KOPT-K1 (cell line): Measurements from ENCODE around the gene GP1BB.

Source experiments
- H3K27ac ChIP-seq: fragments of 200-600 bp; sonication (generic); 2 replicates; pipeline ENCODE4 v1.5.1; 2016; ENCODE audit warnings: antibody characterized with exemption, mild to moderate bottlenecking, low read depth, low read length; ENCODE audit not compliant: poor library complexity, severe bottlenecking
- H3K36me3 ChIP-seq: fragments of 200-600 bp; sonication (generic); 2 replicates; pipeline ENCODE4 v1.5.1; 2017; ENCODE audit warnings: antibody characterized with exemption, mild to moderate bottlenecking, low read length, moderate library complexity; ENCODE audit not compliant: insufficient read depth
- H3K9me3 ChIP-seq: fragments of 200-600 bp; sonication (generic); 2 replicates; pipeline ENCODE4 v1.5.1; 2017; ENCODE audit warnings: antibody characterized with exemption, low read length, mild to moderate bottlenecking; ENCODE audit not compliant: insufficient read depth, poor library complexity, severe bottlenecking

The GP1BB gene

DNA sequence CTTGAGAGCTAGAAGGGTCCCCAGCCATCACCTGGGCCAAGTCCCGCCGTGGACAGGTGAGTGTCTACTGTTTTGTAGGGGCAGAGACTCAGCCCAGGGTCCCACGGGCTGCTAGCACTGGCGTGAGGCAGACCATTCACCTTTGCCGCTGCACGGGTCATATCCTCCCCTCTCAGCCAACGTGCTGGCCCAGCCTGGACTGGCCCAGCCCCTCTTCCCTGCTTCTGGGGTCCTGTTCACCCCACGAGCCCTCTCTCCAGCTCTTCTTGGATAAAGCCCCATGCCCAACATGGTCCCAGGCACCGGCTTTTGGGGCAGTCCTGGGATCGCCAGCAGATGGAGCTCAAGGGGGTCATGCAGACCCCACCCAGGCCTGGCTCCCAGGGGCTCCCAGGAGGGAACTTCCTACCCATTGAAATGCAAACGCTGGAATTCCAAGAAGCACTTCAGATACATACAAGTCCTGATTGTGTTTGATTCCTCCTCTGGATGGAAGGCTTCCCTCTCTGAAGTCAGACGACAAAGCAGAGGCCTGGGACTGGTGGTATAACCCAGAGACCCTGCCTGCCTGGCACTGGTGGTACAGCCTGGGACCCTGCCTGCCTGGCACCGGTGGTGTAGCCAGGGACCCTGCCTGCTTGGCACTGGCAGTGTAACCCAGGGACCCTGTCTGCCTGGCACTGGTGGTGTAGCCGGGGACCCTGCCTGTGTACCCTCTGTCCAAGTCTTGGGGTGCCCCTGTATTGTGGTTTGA, 18.0 kb upstream of the GP1BB start:
- no peak overlapping the region for H3K27ac ChIP-seq

DNA sequence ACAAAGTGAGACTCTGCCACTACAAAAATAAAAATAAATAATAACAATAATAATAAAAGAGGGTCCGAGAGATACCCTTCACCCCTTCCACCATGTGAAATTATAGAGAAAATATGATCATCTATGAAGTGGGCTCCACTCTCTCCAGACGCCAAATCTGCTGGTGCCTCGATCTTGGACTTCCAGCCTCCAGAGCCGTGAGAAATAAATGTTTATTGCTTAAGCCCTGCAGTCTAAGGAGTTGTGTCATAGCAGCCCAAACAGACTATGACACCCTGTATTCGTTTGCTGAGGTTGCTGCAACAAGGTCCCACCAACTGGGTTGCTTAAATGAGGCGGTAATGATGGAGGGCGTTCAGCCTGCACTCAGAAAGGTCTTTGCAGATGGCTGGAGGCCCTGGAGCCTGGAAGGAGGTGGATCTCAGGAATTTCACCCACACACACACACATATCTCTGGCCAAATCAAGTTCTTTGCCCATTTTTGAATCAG, 16.6 kb upstream of the GP1BB start:
- Histone ChIP-seq H3K27ac (no peak overlapping the region), H3K9me3 (no peaks in the 10 kb centered on the region), H3K36me3 (no peaks in the 10 kb centered on the region)

More for the DNA sequence above, 18.0 kb upstream of the GP1BB start:
- H3K9me3 ChIP-seq = no peaks in the 10 kb centered on the region
- no peaks in the 10 kb centered on the region for H3K36me3 ChIP-seq

DNA sequence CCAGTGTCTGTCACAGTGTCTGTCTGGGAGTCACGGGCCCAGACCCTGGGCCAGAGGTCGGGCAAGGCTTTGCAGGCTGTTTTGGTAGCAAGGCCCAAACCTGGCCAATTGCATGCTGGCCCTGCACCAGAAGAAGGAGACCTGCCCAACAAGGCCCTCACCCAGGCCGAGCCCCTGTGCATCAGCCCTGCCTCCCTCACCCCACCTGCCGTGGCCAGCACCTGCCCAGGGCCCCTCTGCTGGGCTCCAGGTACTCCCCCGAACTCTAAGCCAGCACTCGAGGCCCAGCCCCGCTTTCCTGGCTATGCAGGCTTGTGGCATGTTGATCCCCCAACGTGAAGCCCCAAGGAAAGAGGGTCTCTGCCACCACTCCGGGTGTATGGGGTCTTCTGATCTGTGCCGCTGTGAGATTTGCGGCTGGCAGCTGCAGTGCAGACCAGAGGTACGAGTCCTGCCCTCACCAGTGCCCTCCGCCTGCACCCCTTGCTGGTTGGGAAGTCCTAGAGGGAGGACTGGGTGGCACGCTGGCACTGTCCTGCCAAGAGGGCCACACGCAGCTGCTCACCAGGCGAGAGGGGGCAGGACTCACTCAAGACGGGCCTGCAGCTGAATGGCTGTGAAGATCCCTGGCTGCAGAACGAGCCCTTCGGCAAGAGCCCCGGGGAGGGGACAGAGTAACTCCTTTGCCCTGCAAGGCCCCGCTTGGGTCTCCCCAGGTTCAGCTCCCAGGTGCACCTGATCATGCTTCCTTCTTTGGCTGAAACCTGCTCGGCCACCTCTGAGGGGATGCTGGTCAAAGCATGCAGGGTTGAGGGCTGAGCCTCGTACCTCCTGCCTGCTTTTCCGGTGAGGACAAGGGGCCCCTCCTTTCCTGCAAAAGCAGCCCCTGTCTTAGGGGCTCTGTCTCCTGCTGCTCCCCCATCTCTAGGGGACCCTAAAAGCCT, 15.7 kb upstream of the GP1BB start:
- Histone ChIP-seq H3K36me3 (no peaks in the 10 kb centered on the region), H3K9me3 (no peaks in the 10 kb centered on the region), H3K27ac (no peak overlapping the region)

DNA sequence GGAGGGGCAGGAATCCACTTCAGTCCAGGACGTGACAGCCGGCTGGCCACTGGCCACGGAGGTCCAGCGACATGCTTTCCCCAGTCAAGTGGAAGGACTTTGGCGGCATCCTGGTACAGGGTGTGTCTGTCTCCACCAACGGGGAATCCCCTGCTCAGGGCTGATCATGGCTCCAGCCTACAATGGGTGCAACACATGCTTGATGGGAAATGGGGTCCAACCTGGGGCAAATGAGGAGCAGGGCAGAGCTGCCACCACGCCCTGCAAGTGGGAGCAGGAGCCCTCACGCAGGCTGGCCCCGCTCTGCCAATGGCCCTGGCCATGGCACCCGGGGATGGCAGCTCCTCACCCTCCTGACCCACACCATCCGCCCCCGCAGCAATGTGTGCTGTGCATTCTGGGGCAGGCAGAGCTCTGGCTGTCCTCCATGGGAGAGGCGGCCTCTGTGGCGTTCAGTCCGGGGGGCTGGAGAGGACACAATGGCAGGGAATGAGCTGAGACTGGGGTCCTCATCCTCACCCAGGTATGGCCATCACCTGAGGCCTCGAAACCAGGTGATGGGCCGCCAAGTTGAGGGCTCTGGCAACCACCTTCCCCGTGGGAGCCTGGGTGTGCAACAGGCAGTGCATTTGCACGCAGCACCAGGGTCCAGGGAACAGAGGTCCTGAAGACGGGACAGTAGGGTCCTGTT, 14.9 kb upstream of the GP1BB start:
- Histone ChIP-seq H3K9me3 (no peaks in the 10 kb centered on the region), H3K36me3 (no peaks in the 10 kb centered on the region), H3K27ac (no peak overlapping the region)

DNA sequence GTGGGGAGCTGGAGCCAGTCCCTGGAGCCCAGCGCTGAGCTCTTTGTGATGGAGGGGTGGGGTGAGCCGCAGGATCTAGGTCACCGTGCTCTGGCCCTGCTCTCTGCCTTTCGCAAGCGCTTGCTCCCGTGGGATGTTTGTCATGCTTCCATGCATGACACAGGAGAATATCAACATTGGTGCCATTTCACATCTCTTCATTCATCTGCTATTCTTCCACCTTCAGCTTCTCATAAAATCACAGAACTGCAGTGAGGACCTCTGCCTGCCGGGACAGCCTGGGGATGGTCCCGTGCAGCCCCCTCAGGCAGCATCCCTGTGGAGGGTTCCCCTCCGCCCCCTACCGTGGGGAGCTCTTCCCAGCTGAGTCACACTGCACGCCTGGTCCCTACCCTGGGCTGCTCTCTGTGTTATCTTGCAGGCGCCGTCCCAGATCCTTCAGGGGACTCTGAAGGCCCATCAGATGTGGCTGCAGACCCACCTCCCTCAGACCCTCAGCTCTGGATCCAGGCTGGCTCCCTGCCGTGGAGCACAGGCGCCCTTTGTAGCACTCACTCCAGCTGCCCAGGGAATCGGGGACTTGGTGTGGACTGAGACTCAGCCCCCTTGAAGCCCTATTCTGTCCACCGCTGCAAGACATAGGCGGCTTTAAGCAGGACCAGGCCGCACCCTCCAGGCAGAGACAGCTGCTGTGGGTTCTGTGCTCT, 14.1 kb upstream of the GP1BB start:
- H3K9me3 ChIP-seq = no peaks in the 10 kb centered on the region
- no peaks in the 10 kb centered on the region for H3K36me3 ChIP-seq
- H3K27ac ChIP-seq = no peak overlapping the region

DNA sequence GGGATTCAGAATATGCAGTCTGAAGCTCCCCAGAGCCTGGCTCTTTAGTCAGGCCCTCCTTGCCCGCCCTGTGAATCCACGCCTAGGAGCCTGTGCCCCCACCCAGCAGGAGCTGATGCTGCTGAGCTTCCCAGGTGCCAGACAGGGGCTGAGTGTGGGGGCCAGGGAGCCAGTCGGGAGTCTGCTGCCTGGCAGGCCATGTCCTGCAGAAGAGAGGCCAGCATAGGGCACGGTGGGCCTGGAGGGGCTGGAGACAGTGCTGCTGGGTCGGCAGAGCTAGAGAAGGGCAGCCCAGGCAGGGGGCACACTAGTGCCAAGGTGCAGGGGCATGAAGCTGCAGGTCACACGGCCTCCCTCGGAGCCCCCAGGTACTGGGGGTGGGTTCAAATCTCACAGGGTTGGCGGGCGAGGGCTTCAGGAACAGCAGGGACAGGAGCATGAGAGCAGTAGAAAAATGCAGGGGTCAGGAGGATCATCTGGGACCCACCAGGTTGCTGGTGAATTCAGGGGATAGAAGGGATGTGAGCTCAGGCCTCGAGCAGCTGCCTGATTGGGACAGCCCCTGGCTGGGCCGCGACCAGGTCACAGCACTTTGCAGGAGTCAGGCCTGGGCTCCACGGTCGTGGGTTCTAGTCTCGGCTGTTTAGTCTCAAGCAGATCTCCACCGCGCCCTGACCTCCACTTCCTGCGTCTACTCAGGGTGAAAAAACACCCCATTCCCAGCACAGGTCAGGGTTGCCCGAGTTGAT, 13.1 kb upstream of the GP1BB start:
- Histone ChIP-seq H3K9me3 (no peaks in the 10 kb centered on the region), H3K27ac (no peak overlapping the region), H3K36me3 (no peaks in the 10 kb centered on the region)

DNA sequence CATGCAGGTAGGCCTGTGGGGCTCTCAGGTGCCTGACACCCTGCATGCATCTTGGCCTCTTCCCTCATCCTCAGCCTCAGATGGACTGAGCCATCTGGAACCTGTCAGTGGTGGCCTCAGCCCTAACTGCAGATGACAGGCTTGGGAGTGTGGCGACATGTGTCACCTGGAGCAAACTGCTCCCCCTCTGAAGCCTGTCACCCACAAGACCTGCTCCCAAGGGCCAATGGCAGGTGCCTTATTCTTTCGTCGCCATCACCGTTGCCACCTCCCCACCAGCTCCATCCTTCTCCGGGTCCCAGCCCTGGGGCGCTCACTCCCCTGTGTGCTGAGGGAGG, 12.6 kb upstream of the GP1BB start:
- H3K9me3 ChIP-seq = no peaks in the 10 kb centered on the region
- no peak overlapping the region for H3K27ac ChIP-seq
- no peaks in the 10 kb centered on the region for H3K36me3 ChIP-seq

DNA sequence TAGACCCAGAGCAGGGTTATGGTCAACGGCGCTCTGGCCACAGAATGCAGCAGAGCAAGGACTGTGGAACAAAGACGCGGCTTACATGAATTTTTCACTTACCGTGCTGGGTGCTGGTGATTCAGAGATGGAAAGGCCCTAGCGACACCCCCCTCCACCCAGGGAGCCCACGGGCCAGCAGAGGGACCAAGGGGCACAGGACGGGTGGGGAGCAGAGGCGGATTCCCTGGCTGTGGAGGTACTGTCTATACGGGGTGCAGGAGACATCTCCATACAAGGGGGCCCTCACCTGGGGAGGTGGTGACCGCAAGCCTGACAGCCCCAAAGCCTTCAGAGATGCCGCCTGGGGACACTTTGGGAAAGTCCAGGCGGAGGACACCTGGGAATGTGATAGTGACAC, 10.1 kb upstream of the GP1BB start:
- Histone ChIP-seq H3K27ac (no peak overlapping the region), H3K9me3 (no peaks in the 10 kb centered on the region), H3K36me3 (no peaks in the 10 kb centered on the region)

DNA sequence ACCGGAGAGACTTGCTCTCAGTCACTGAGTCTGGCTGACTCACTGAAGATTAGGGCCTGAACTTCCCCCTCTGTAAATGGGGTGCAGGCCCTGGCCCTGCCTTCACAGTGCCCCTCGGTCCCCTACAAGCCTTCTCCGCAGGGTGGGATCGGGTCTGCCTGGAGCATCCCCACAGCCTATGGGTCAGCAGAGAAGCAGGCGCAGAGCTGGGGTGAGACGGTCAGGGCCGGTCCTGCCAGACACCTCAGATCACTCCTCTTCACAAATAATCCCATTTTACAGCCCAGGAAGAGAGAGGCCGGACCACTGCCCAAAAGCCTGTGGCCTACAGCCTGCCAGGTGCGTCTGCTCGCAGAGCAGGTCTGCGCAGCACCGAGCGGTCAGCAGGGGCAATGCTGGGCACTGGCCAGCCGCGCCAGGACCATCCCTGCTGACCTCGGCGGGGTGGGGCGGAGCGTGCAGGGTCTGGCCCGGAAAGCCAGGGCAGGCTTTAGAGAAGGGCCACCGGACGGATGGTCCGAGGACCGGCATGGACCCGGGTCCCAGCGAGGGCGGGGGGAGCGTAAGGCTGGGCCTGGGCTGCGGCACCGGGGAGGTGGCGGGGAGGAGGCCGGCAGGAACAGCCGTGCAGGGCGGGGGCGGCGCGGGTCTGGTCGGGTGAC, 9.6 kb upstream of the GP1BB start:
- Histone ChIP-seq H3K27ac (no peak overlapping the region), H3K9me3 (no peaks in the 10 kb centered on the region), H3K36me3 (no peaks in the 10 kb centered on the region)

DNA sequence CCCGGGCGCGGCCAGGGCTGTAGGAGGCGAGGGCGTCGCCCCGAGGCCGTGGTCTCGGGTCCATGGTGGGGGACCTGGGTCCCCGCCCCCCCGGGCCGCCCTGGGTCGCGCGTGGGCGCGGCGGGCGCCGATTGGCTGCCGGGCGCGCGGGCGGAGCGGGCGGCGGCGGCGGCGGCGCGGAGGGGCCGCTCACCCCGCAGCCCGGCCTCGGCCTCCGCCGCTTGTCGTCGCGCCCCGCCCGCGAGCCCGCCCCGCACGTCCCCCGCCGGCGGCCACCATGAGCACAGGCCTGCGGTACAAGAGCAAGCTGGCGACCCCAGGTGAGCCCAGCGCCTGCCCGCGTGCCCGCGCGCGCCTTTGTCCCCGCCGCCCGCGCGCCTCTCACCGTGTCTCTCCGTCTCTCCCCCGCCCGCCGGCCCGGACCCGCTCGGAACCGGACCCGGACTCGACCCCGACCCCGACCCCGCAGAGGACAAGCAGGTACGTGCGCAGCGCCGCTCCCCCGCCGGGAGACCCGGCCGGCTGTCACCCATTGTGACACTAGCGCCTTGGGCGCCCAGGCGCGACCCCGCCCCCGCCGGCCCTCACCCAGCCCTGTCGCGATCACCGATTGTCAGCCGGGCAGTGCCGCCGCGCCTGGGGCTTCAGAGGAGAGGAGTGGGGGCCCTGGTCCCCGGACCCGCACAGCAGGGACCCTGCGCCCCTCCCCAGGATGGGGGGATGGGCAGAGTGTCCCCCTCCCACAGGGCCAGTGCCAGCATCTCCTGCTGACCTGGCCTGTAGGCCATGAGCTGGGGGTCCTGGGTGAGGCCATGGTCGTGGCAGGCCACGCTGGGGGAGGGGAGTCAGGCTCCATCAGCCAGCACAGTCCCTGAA, 8.8 kb upstream of the GP1BB start, which contains the start of gene SEPTIN5:
Gene SEPTIN5, plus strand, starts transcription at position 192 of the 876 bp plus-strand sequence. Its CDS starts 86 bp downstream, at position 278.
- Histone ChIP-seq H3K27ac (no peak within 1 kb of the TSS), H3K9me3 (no peaks in the 10 kb centered on the region), H3K36me3 (no peaks in the 10 kb centered on the region)

DNA sequence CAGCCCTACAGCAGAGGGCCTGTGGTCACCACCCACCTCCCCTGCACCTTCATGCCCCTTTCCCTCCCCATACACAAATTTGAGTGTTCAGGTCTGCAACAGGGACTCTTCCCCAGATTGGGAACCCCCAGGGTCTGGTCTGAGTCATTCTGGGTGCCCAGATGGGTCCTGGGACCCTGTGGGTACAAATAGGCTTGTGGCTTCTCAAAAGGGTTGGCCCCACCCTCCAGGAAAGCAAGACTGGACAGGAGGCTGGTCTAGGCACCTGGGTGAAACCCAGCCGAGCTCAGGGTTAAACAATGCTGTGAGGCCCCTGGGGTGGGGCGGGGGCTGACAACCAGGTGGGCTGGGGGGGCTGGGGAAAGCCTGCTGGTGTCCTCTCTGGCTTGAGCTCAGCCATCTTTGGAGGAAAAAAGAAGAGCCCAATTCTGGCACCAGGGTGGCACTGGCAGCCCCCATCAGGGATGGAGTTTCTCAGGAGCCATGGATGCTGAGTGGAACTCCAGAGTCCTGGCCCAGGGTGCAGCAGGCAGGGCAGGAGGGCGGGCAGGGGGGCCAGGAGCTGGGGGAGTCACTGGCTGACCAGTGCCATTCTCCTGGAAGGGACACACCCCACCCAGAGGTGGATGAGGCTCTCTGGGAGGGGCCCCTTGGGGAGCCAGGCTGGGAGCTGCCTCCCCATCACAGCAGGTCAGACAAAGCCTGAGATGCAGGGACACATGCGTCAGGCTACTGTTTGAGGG, 8.0 kb upstream of the GP1BB start:
- H3K36me3 ChIP-seq = no peaks in the 10 kb centered on the region
- H3K9me3 ChIP-seq = no peaks in the 10 kb centered on the region
- H3K27ac ChIP-seq = no peak overlapping the region

DNA sequence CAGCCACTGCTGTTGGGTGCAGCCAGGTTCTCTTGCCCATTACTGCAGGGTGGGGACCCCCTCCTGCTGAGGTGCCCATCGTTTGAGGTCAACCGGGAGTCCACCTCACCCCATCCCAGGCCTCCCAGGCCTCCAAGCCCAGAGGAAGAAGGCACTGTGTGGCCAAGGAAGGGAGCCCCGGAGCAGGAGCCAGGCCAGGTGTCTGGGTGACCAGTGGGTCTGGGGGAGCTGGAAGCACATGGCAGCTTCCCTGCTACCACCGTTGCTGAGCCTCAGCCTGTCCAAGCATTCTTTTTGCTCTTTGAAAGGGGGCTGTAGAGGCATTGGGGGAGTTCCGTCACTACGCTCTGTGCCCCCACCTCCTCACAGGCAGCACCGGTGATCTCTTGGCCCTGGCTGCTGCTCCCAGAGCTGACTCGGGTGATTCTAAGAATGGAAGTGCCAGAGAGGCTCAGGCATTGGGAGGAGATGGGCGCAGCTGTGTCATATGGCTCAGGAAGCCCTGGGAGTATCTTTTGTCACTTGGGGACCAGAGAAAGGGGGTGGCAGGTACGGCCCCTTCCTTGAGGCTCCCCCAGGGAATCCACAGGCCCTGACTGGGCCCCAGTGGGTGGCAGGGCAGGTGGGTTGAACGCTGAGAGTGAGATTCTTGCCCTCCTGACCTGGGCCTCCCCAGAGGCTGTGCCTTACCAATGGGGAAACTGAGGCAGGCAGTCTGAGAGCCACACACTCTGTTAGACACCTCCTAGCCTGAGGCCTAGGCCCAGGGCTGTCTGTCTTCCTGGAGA, 7.1 kb upstream of the GP1BB start:
- no peak overlapping the region for H3K27ac ChIP-seq
- H3K9me3 ChIP-seq = no peaks in the 10 kb centered on the region
- no peaks in the 10 kb centered on the region for H3K36me3 ChIP-seq
